H1 (cell line): ENCODE results near the gene CACNA1C. TPM values are rescaled to one million over a fixed set of nuclear protein-coding genes. Genes with fewer than 3 reads are reported as not detected.

Experiments
- CBX8 ChIP-seq: fragments of 300-800, 300-1000 bp; sonication (generic); IDR thresholded peaks from 2 replicates; pipeline ENCODE4 v1.7.1; 2016; ENCODE audit warnings: low read depth, low read length, borderline replicate concordance
- CHD7 ChIP-seq: fragments of 300-600 bp; sonication (generic); IDR thresholded peaks from 2 replicates; pipeline ENCODE4 v1.7.1; 2012; ENCODE audit warnings: low read length, moderate library complexity, mild to moderate bottlenecking, inconsistent platforms; ENCODE audit not compliant: insufficient replicate concordance
- GABPA ChIP-seq: IDR thresholded peaks from 2 replicates; pipeline ENCODE4 v1.6.1; 2011; ENCODE audit warnings: mild to moderate bottlenecking, low read length, moderate library complexity, borderline replicate concordance; ENCODE audit not compliant: insufficient read depth
- JUN ChIP-seq: IDR thresholded peaks from 2 replicates; pipeline ENCODE4 v1.6.1; 2011; ENCODE audit warnings: low read depth, mild to moderate bottlenecking, improper control_type of control experiment, low read length
- JUND ChIP-seq: IDR thresholded peaks from 2 replicates; pipeline ENCODE4 v1.6.1; 2011; ENCODE audit warnings: mild to moderate bottlenecking, improper control_type of control experiment, low read length
- NRF1 ChIP-seq: IDR thresholded peaks from 2 replicates; pipeline ENCODE4 v1.6.1; 2011; ENCODE audit warnings: mild to moderate bottlenecking, low read depth, low read length, improper control_type of control experiment
- RFX5 ChIP-seq: IDR thresholded peaks from 2 replicates; pipeline ENCODE4 v1.6.1; 2011; ENCODE audit warnings: low read depth, low read length, improper control_type of control experiment, borderline replicate concordance
- SP2 ChIP-seq: IDR thresholded peaks from 2 replicates; pipeline ENCODE4 v1.6.1; 2012; ENCODE audit warnings: mild to moderate bottlenecking, low read length, inconsistent platforms
- polyA plus RNA-seq, 7 experiments: library from polyadenylated mRNA; depleted of rRNA in 3 of 7; stranded (reverse) in 5 of 7; unstranded in 2 of 7; fragments of >200 nt in 5 of 7; fragments of 200-250 nt in 2 of 7; gene quantifications; 1 replicate in 5 of 7; 2 replicates in 1 of 7; 4 replicates in 1 of 7; pipeline versions ENCODE4 v1.2.1 to v1.2.3, GENCODE V29; 2011 to 2013; ENCODE audit warnings: missing spikeins in 2 of 7, mixed read lengths in 2 of 7
- total RNA-seq: library from RNA; stranded (reverse); fragmentation: NEBNext Ultra II Directional; extraction: Animal tissue kit (Norgen Biotek cat#: 25700); gene quantifications from 2 replicates; pipeline ENCODE4 v1.2.1, GENCODE V29; 2021
- TF ChIP-seq, protein P1 (sequence below): IDR thresholded peaks from 2 replicates; pipeline ENCODE4 v1.6.1; 2012; ENCODE audit warnings: low read length, inconsistent platforms
- TF ChIP-seq, protein P2 (sequence below): IDR thresholded peaks from 2 replicates; pipeline ENCODE4 v1.6.1; 2012; ENCODE audit warnings: inconsistent platforms

The CACNA1C gene
- total and polyA plus RNA-seq, 2 of the 8 experiments (the other 6 are each of a cell fraction or from before 2014, with no cell fraction given): 1.3 TPM

DNA sequence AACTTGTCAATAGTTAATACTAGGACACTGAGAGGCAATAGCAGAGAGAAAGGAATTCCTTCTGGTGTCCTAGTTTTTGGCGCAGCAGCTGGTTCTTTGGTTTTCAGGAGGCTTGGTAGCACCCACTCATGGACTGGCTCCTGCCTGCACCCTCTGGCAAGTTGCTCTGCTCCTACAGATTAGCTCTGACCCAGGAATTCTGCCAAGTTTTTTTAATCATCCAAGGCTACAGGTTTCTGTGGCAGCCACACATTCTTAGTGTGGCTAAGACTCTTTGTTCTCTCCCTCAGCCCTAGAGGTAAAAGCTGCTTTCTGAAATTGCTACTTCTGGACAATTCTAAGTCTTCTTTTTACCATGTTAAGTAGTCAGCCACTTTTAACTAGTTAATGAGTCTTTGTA lies 670.0 kb downstream of the CACNA1C start (continued):
- TF ChIP-seq CHD7: no peak
- no peak for TF ChIP-seq CBX8
- TF ChIP-seq SP2: no peak
- TF ChIP-seq, protein P1, sequence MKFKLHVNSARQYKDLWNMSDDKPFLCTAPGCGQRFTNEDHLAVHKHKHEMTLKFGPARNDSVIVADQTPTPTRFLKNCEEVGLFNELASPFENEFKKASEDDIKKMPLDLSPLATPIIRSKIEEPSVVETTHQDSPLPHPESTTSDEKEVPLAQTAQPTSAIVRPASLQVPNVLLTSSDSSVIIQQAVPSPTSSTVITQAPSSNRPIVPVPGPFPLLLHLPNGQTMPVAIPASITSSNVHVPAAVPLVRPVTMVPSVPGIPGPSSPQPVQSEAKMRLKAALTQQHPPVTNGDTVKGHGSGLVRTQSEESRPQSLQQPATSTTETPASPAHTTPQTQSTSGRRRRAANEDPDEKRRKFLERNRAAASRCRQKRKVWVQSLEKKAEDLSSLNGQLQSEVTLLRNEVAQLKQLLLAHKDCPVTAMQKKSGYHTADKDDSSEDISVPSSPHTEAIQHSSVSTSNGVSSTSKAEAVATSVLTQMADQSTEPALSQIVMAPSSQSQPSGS: no peak
- no peak for TF ChIP-seq RFX5
- TF ChIP-seq, protein P2, sequence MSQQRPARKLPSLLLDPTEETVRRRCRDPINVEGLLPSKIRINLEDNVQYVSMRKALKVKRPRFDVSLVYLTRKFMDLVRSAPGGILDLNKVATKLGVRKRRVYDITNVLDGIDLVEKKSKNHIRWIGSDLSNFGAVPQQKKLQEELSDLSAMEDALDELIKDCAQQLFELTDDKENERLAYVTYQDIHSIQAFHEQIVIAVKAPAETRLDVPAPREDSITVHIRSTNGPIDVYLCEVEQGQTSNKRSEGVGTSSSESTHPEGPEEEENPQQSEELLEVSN: no peak
- no peak for TF ChIP-seq JUND
- TF ChIP-seq NRF1: no peak
- no peak for TF ChIP-seq GABPA
- no peak for TF ChIP-seq JUN
